Measurements from ENCODE around the gene PRR5L. TPM values are rescaled to one million over a fixed set of nuclear protein-coding genes. Genes with fewer than 3 reads are reported as not detected.
"Not testable (repeated sequence)": the region's sequence is repeated elsewhere in the genome, so short reads cannot be mapped to it uniquely, and the experiment has no call there.

The PRR5L gene
- total and polyA plus RNA-seq, 2 donors (not counting 1 experiment from before 2014, with no cell fraction given) = 4.0 to 5.9 TPM

DNA sequence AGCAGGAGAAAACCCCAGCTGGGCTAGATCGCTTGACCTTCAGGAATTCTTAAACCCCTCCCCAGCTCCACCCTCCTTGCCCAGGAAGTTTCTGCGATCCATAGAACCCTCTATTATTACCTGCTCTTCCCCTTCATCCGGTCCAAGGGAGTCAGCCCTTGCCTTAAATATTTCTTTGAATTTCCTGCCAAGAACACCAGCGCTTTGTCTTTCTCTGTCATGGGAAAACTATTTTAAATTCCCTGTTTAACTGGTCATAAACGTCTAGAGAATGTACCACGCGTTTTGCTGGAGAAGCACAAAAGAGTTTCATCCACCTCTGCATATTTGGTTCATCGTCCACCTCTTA is 214.5 kb downstream of the PRR5L start:
- TF ChIP-seq, protein P1, sequence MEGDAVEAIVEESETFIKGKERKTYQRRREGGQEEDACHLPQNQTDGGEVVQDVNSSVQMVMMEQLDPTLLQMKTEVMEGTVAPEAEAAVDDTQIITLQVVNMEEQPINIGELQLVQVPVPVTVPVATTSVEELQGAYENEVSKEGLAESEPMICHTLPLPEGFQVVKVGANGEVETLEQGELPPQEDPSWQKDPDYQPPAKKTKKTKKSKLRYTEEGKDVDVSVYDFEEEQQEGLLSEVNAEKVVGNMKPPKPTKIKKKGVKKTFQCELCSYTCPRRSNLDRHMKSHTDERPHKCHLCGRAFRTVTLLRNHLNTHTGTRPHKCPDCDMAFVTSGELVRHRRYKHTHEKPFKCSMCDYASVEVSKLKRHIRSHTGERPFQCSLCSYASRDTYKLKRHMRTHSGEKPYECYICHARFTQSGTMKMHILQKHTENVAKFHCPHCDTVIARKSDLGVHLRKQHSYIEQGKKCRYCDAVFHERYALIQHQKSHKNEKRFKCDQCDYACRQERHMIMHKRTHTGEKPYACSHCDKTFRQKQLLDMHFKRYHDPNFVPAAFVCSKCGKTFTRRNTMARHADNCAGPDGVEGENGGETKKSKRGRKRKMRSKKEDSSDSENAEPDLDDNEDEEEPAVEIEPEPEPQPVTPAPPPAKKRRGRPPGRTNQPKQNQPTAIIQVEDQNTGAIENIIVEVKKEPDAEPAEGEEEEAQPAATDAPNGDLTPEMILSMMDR (IDR thresholded peaks at IDR 0.05) = no peak
- no peak for TF ChIP-seq EZH2 (IDR thresholded peaks at IDR 0.05; ENCODE audit: borderline replicate concordance, insufficient read depth, low read depth, low read length, poor library complexity, severe bottlenecking)
- intact Hi-C loops (cut with micrococcal nuclease) = loop anchor here (1.0 to 10.0 kb wide), 4 partner anchors 18 to 1596 kb away; partner anchors contain the start of genes APIP, PDHX and TRIM44
- no peak for ATAC-seq (ENCODE audit: low read depth)
- ChIA-PET POLR2A (interaction anchor here (2.6 kb wide), 1 partner anchor 222 kb away, joined by 9 read pairs; the partner anchor contains the start of gene COMMD9), CTCF (interaction anchor here (1.0 to 3.2 kb wide), 7 partner anchors 11 to 221 kb away, joined by 4 to 23 read pairs (median 6); partner anchors contain the start of gene COMMD9)
- Histone ChIP-seq H3K9ac (ENCODE audit: low read length) (peak overlapping the region; percentile 98), H3K27me3 (replicated peaks in 1 of 4; ENCODE audit: control extremely low read depth in 1 of 4, control insufficient read depth in 3 of 4, insufficient read depth in 4 of 4, low read length in 3 of 4) (peaks cover 0 to 3% (median 0%) of the 10 kb centered on the region in 4 experiments), H3K79me2 (ENCODE audit: control insufficient read depth, insufficient read depth, low read length) (peaks cover 35% of the 10 kb centered on the region), H3K4me3 (ENCODE audit: control extremely low read depth in 1 of 5, extremely low read depth in 1 of 5, insufficient read depth in 1 of 5, low read depth in 2 of 5, low read length in 4 of 5) (peak overlapping the region; percentile 58 to 95 (median 92)), H3K4me2 (replicated peaks; ENCODE audit: low read depth, low read length, poor library complexity, severe bottlenecking) (peak overlapping the region; percentile 97), H2AFZ (ENCODE audit: insufficient read depth, low read depth, low read length, poor library complexity, severe bottlenecking) (peak overlapping the region; percentile 93), H3K4me1 (ENCODE audit: control insufficient read depth in 2 of 2, insufficient read depth in 2 of 2, low read length in 2 of 2) (peaks cover 16 to 17% of the 10 kb centered on the region in 2 donors), H3K9me3 (ENCODE audit: control extremely low read depth in 1 of 3, control insufficient read depth in 2 of 3, insufficient read depth in 1 of 3, low read length in 2 of 3) (peaks cover 0 to 3% (median 0%) of the 10 kb centered on the region in 3 donors), H4K20me1 (ENCODE audit: control insufficient read depth, insufficient read depth, low read length, poor library complexity, severe bottlenecking) (peaks cover 18% of the 10 kb centered on the region), H3K36me3 (replicated peaks in 1 of 2; ENCODE audit: control extremely low read depth in 1 of 2, control insufficient read depth in 1 of 2, extremely low read depth in 1 of 2, insufficient read depth in 2 of 2, low read length in 1 of 2) (no peaks in the 10 kb centered on the region), H3K27ac (ENCODE audit: low read length in 2 of 2) (peak overlapping the region in 1 of 2 donors; percentile 86)
- Mint-ChIP-seq H3K4me1 (peaks cover 26% of the 10 kb centered on the region), H3K27me3 (peaks cover 20% of the 10 kb centered on the region), H3K9me3 (ENCODE audit: insufficient read depth) (no peaks in the 10 kb centered on the region), H3K27ac (peak overlapping the region; percentile 97), H3K4me3 (peak overlapping the region; percentile 96)
- WGBS (ENCODE audit: insufficient coverage) = 14% methylated on average over 6 of the region's 8 CpGs
- no peak for DNase-seq

- CTCF ChIA-PET = interaction anchor here (1.2 to 3.2 kb wide), 4 partner anchors 12 to 38 kb away, joined by 4 to 23 read pairs (median 12); no protein-coding TSS in a partner anchor
- H3K9ac ChIP-seq (ENCODE audit: low read length); H3K27ac Mint-ChIP-seq; POLR2A ChIA-PET; H3K27me3 ChIP-seq (replicated peaks in 1 of 4; ENCODE audit: control extremely low read depth in 1 of 4, control insufficient read depth in 3 of 4, insufficient read depth in 4 of 4, low read length in 3 of 4); H3K27ac ChIP-seq (ENCODE audit: low read length in 2 of 2); ATAC-seq (ENCODE audit: low read depth); H3K36me3 ChIP-seq (replicated peaks in 1 of 2; ENCODE audit: control extremely low read depth in 1 of 2, control insufficient read depth in 1 of 2, extremely low read depth in 1 of 2, insufficient read depth in 2 of 2, low read length in 1 of 2); H3K9me3 Mint-ChIP-seq (ENCODE audit: insufficient read depth); H3K4me3 ChIP-seq (ENCODE audit: control extremely low read depth in 1 of 5, extremely low read depth in 1 of 5, insufficient read depth in 1 of 5, low read depth in 2 of 5, low read length in 4 of 5); H3K9me3 ChIP-seq (ENCODE audit: control extremely low read depth in 1 of 3, control insufficient read depth in 2 of 3, insufficient read depth in 1 of 3, low read length in 2 of 3); H3K4me2 ChIP-seq (replicated peaks; ENCODE audit: low read depth, low read length, poor library complexity, severe bottlenecking); DNase-seq: not testable (repeated sequence)
- intact Hi-C loops (cut with micrococcal nuclease) = loop anchor here (2.0 to 10.0 kb wide), 2 partner anchors 848 to 1596 kb away; partner anchors contain the start of genes APIP, PDHX and TRIM44
- WGBS (ENCODE audit: insufficient coverage) = no CpG with 5 or more reads among the region's 2 CpGs
- H2AFZ ChIP-seq (ENCODE audit: insufficient read depth, low read depth, low read length, poor library complexity, severe bottlenecking) = peak overlapping the region; percentile 93
- peak overlapping the region; percentile 96 for H3K4me3 Mint-ChIP-seq
- peaks cover 16 to 17% of the 10 kb centered on the region in 2 donors for H3K4me1 ChIP-seq (ENCODE audit: control insufficient read depth in 2 of 2, insufficient read depth in 2 of 2, low read length in 2 of 2)
- peaks cover 24% of the 10 kb centered on the region for H3K4me1 Mint-ChIP-seq
- peaks cover 30% of the 10 kb centered on the region for H3K79me2 ChIP-seq (ENCODE audit: control insufficient read depth, insufficient read depth, low read length)
- peaks cover 13% of the 10 kb centered on the region for H4K20me1 ChIP-seq (ENCODE audit: control insufficient read depth, insufficient read depth, low read length, poor library complexity, severe bottlenecking)
- peaks cover 25% of the 10 kb centered on the region for H3K27me3 Mint-ChIP-seq
These were observed 215.0 kb downstream of the PRR5L start for GRCh38 chr11:36511062-36511461.
